Fibroblast of lung (primary cell): ENCODE measurements around the gene NOD1.

Experiments used
- CTCF ChIP-seq, 2 donors: IDR thresholded peaks in 1 of 2; conservative IDR thresholded peaks in 1 of 2; 1 replicate in 1 of 2; 2 replicates in 1 of 2; pipeline ENCODE4 v1.5.1; 2011 to 2012; ENCODE audit warnings: low read length in 2 of 2, control low read depth in 1 of 2, inconsistent platforms in 1 of 2, low read depth in 1 of 2, mild to moderate bottlenecking in 1 of 2
- EZH2 ChIP-seq: IDR thresholded peaks from 2 replicates; pipeline ENCODE4 v1.5.1; 2012; ENCODE audit warnings: low read length, control low read depth, mild to moderate bottlenecking; ENCODE audit errors: missing control alignments

GRCh38 chr7:30445770-30446169, 32.8 kb downstream of the NOD1 start:
- peak in 1 of 2 donors; percentile 61 for TF ChIP-seq CTCF (conservative IDR thresholded peaks at IDR 0.05 in 1 of 2, IDR thresholded peaks at IDR 0.05 in 1 of 2; ENCODE audit: low read depth in 1 of 2, low read length in 2 of 2)
- no peak for TF ChIP-seq EZH2
